Fibroblast of lung (primary cell): ENCODE data around the gene ABCG2. TPM values are rescaled to one million over a fixed set of nuclear protein-coding genes. Genes with fewer than 3 reads are reported as not detected.

Experiments used
- DNase-seq, 2 donors: peaks; one replicate each; pipeline versions ENCODE4 v3.0.0 to v3.0.0-alpha.2; 2010; ENCODE audit warnings: low read depth in 2 of 2
- H2AFZ ChIP-seq: 2 replicates; pipeline ENCODE4 v1.5.1; 2012; ENCODE audit warnings: low read length, control low read depth, inconsistent platforms
- H3K27ac ChIP-seq: 2 replicates; pipeline ENCODE4 v1.5.1; 2011; ENCODE audit warnings: low read length, control low read depth; ENCODE audit not compliant: insufficient read depth
- H3K27me3 ChIP-seq: 2 replicates; pipeline ENCODE4 v1.5.1; 2011; ENCODE audit warnings: mild to moderate bottlenecking, low read length; ENCODE audit not compliant: control insufficient read depth, insufficient read depth
- H3K36me3 ChIP-seq: 2 replicates; pipeline ENCODE4 v1.5.1; 2011; ENCODE audit warnings: low read length; ENCODE audit not compliant: control insufficient read depth, insufficient read depth
- H3K4me1 ChIP-seq: 2 replicates; pipeline ENCODE4 v1.5.1; 2011; ENCODE audit warnings: low read length; ENCODE audit not compliant: control insufficient read depth, insufficient read depth; ENCODE audit errors: extremely low read depth
- H3K4me2 ChIP-seq: 2 replicates; pipeline ENCODE4 v1.5.1; 2011; ENCODE audit warnings: low read length, control low read depth; ENCODE audit not compliant: insufficient read depth; ENCODE audit errors: extremely low read depth
- H3K4me3 ChIP-seq, 4 experiments: fragments of 200-600 bp in 1 of 4; sonication (generic) in 1 of 4; replicated peaks in 1 of 4; 2 replicates each; pipeline ENCODE4 v1.5.1; 2011 to 2016; ENCODE audit warnings: low read length in 4 of 4, low read depth in 3 of 4, mild to moderate bottlenecking in 3 of 4, control low read depth in 2 of 4, inconsistent platforms in 1 of 4, mixed read lengths in 1 of 4; ENCODE audit not compliant: insufficient read depth in 1 of 4; ENCODE audit errors: control extremely low read depth in 1 of 4
- H3K79me2 ChIP-seq: 2 replicates; pipeline ENCODE4 v1.5.1; 2012; ENCODE audit warnings: mild to moderate bottlenecking, low read length, inconsistent platforms; ENCODE audit not compliant: control insufficient read depth, insufficient read depth
- H3K9ac ChIP-seq: 2 replicates; pipeline ENCODE4 v1.5.1; 2011; ENCODE audit warnings: mild to moderate bottlenecking, low read length, control low read depth; ENCODE audit not compliant: insufficient read depth
- H3K9me3 ChIP-seq: 2 replicates; pipeline ENCODE4 v1.5.1; 2012; ENCODE audit warnings: low read depth, low read length; ENCODE audit not compliant: control insufficient read depth, insufficient read depth
- H4K20me1 ChIP-seq: 2 replicates; pipeline ENCODE4 v1.5.1; 2011; ENCODE audit warnings: low read length; ENCODE audit not compliant: control insufficient read depth, insufficient read depth; ENCODE audit errors: extremely low read depth
- CTCF ChIP-seq, 2 donors: IDR thresholded peaks in 1 of 2; conservative IDR thresholded peaks in 1 of 2; 1 replicate in 1 of 2; 2 replicates in 1 of 2; pipeline ENCODE4 v1.5.1; 2011 to 2012; ENCODE audit warnings: low read length in 2 of 2, control low read depth in 1 of 2, inconsistent platforms in 1 of 2, low read depth in 1 of 2, mild to moderate bottlenecking in 1 of 2
- EZH2 ChIP-seq: IDR thresholded peaks from 2 replicates; pipeline ENCODE4 v1.5.1; 2012; ENCODE audit warnings: low read length, control low read depth, mild to moderate bottlenecking; ENCODE audit errors: missing control alignments
- polyA plus RNA-seq, 2 donors: library from polyadenylated mRNA; depleted of rRNA in 1 of 2; stranded (reverse) in 1 of 2; unstranded in 1 of 2; fragments of >200 nt; gene quantifications; 2 replicates each; pipeline ENCODE4 v1.2.1, GENCODE V29; 2011 to 2012; ENCODE audit warnings: missing spikeins in 1 of 2
- total RNA-seq: library from RNA; depleted of rRNA; stranded (reverse); fragments of >200 nt; gene quantifications from 2 replicates; pipeline ENCODE4 v1.2.1, GENCODE V29; 2014

Gene ABCG2
- total and polyA plus RNA-seq, 2 donors (not counting 1 experiment from before 2014, with no cell fraction given) = 1.3 to 5.5 TPM

DNA sequence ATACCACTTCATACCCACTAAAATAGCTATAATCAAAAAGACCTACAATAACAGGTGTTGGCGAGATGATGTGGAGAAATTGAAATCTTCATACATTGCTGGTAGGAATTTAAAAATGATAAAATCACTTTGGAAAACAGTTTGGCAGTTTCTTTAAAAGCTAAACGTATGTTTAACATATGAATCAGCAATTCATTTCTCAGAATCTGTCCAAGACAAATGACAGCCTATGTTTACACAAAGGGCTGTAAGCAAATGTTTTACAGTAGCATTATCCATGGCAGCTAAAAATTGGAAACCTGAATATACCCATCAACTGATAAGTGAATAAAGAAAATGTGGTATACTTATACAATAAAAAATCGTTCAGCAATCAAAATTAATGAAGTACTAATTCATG, 33.0 kb upstream of the ABCG2 start:
- no peaks in the 10 kb centered on the region for H4K20me1 ChIP-seq
- peak in 1 of 2 donors; percentile 11 for DNase-seq
- no peak overlapping the region for H2AFZ ChIP-seq

GRCh38 chr4:88189881-88190585, 31.6 kb upstream of the ABCG2 start:
- DNase-seq = no peak
- Histone ChIP-seq H3K79me2 (no peaks in the 10 kb centered on the region), H4K20me1 (no peaks in the 10 kb centered on the region), H3K4me3 (no peak overlapping the region), H3K9ac (no peak overlapping the region), H3K9me3 (no peaks in the 10 kb centered on the region), H3K27me3 (no peaks in the 10 kb centered on the region), H3K4me1 (no peaks in the 10 kb centered on the region), H3K27ac (no peak overlapping the region), H3K36me3 (no peaks in the 10 kb centered on the region), H3K4me2 (no peak overlapping the region), H2AFZ (no peak overlapping the region)
- TF ChIP-seq EZH2 (no peak), CTCF (conservative IDR thresholded peaks at IDR 0.05 in 1 of 2, IDR thresholded peaks at IDR 0.05 in 1 of 2; ENCODE audit: low read depth in 1 of 2, low read length in 2 of 2) (no peak)

More for the DNA sequence above, 33.0 kb upstream of the ABCG2 start:
- TF ChIP-seq CTCF (conservative IDR thresholded peaks at IDR 0.05 in 1 of 2, IDR thresholded peaks at IDR 0.05 in 1 of 2; ENCODE audit: low read depth in 1 of 2, low read length in 2 of 2) (no peak), EZH2 (no peak)
- Histone ChIP-seq H3K4me1 (no peaks in the 10 kb centered on the region), H3K27me3 (no peaks in the 10 kb centered on the region), H3K4me2 (no peak overlapping the region), H3K79me2 (no peaks in the 10 kb centered on the region), H3K9ac (no peak overlapping the region), H3K4me3 (no peak overlapping the region), H3K36me3 (no peaks in the 10 kb centered on the region), H3K9me3 (no peaks in the 10 kb centered on the region), H3K27ac (no peak overlapping the region)

- Histone ChIP-seq H3K9me3 (no peaks in the 10 kb centered on the region), H2AFZ (no peak overlapping the region), H3K36me3 (no peaks in the 10 kb centered on the region), H3K4me3 (no peak overlapping the region), H3K27ac (no peak overlapping the region), H3K27me3 (no peaks in the 10 kb centered on the region), H3K4me1 (no peaks in the 10 kb centered on the region), H4K20me1 (no peaks in the 10 kb centered on the region), H3K9ac (no peak overlapping the region), H3K79me2 (no peaks in the 10 kb centered on the region), H3K4me2 (no peak overlapping the region)
- TF ChIP-seq EZH2 = no peak
- no peak for TF ChIP-seq CTCF (conservative IDR thresholded peaks at IDR 0.05 in 1 of 2, IDR thresholded peaks at IDR 0.05 in 1 of 2; ENCODE audit: low read depth in 1 of 2, low read length in 2 of 2)
- no peak for DNase-seq
Measured at GRCh38 chr4:88189418-88189738, 30.9 kb upstream of the ABCG2 start.
